ENCODE data around the gene ZNF207.

Gene ZNF207

GRCh38 chr17:32357615-32358014 is 7.7 kb downstream of the ZNF207 start:
- TF ChIP-seq ZC3H10 (CRISPR knock-in tag; IDR thresholded peaks at IDR 0.05), result no peak
- TF ChIP-seq, protein P1, sequence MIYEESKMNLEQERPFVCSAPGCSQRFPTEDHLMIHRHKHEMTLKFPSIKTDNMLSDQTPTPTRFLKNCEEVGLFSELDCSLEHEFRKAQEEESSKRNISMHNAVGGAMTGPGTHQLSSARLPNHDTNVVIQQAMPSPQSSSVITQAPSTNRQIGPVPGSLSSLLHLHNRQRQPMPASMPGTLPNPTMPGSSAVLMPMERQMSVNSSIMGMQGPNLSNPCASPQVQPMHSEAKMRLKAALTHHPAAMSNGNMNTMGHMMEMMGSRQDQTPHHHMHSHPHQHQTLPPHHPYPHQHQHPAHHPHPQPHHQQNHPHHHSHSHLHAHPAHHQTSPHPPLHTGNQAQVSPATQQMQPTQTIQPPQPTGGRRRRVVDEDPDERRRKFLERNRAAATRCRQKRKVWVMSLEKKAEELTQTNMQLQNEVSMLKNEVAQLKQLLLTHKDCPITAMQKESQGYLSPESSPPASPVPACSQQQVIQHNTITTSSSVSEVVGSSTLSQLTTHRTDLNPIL (CRISPR knock-in tag; IDR thresholded peaks at IDR 0.05; ENCODE audit: low read depth), result no peak
- TF ChIP-seq ZFP3 (CRISPR knock-in tag; IDR thresholded peaks at IDR 0.05), result no peak
- no peak for TF ChIP-seq BACH2 (CRISPR knock-in tag; IDR thresholded peaks at IDR 0.05; ENCODE audit: borderline replicate concordance)
- TF ChIP-seq ISL1 (CRISPR knock-in tag; IDR thresholded peaks at IDR 0.05), result no peak
- no peak for TF ChIP-seq ZNF565 (CRISPR knock-in tag; conservative IDR thresholded peaks at IDR 0.05; ENCODE audit: low read depth)
- ATAC-seq, result no peak

DNA sequence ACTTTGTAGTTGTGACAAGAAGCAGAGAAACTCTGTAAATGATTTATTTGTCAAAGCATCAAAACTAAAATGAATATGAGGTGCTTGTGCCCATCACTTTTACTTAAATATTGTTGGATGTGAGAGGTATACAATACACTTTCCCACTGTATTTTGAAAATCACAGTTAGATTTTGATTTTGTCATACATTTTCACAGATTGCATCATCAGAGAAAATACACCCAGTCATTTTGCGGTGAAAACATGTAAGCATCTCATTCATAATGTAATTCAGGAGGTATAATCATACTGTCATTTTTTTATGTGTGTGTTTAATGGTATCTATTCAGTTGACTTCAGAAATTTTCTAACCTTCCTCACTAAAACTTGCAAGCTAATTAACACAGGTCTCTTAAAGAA is 11.3 kb downstream of the ZNF207 start:
- TF ChIP-seq OSR1 (CRISPR knock-in tag; IDR thresholded peaks at IDR 0.05) (no peak), ZFP3 (CRISPR knock-in tag; IDR thresholded peaks at IDR 0.05) (no peak), PPARA (CRISPR knock-in tag; IDR thresholded peaks at IDR 0.05; ENCODE audit: borderline replicate concordance) (no peak), SNAI2 (CRISPR knock-in tag; IDR thresholded peaks at IDR 0.05) (no peak), BACH2 (CRISPR knock-in tag; IDR thresholded peaks at IDR 0.05; ENCODE audit: borderline replicate concordance) (no peak), ZNF565 (CRISPR knock-in tag; conservative IDR thresholded peaks at IDR 0.05; ENCODE audit: low read depth) (no peak), ZNF8 (CRISPR knock-in tag; IDR thresholded peaks at IDR 0.05) (no peak), GLIS3 (CRISPR knock-in tag; IDR thresholded peaks at IDR 0.05) (no peak), ZFP30 (CRISPR knock-in tag; IDR thresholded peaks at IDR 0.05) (no peak), ZNF70 (CRISPR knock-in tag; IDR thresholded peaks at IDR 0.05) (no peak), TCF4 (CRISPR knock-in tag; IDR thresholded peaks at IDR 0.05; ENCODE audit: borderline replicate concordance) (no peak), ZC3H10 (CRISPR knock-in tag; IDR thresholded peaks at IDR 0.05) (no peak)
- TF ChIP-seq, protein P1 (CRISPR knock-in tag; IDR thresholded peaks at IDR 0.05; ENCODE audit: low read depth), result no peak

DNA sequence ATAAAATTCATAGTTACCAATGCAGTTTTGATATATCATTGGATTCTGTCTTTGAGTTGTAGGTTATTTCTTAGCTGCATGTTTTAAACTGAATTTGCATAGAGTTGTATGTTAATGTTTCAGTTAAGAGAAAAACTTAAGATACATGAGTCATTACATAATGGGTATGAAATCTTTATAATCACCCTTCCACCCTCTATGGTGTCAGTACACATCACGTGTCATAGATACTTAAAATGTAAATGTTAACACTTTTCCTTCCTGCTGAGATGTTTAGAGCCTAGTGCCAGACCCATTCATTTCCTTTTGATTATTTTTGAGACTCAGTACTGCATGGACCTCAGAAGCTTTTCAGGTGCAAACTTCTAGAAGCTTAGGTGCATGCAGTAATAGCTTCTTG is 20.5 kb downstream of the ZNF207 start:
- TF ChIP-seq ESRRG (CRISPR knock-in tag; IDR thresholded peaks at IDR 0.05), result no peak
- TF ChIP-seq ZC3H10 (CRISPR knock-in tag; IDR thresholded peaks at IDR 0.05), result no peak
- no peak for TF ChIP-seq RARB (CRISPR knock-in tag; IDR thresholded peaks at IDR 0.05)
- TF ChIP-seq, protein P1 (CRISPR knock-in tag; IDR thresholded peaks at IDR 0.05; ENCODE audit: low read depth), result no peak
- TF ChIP-seq CSDC2 (CRISPR knock-in tag; IDR thresholded peaks at IDR 0.05), result no peak
- no peak for TF ChIP-seq TCF4 (CRISPR knock-in tag; IDR thresholded peaks at IDR 0.05; ENCODE audit: borderline replicate concordance)
- TF ChIP-seq ISL1 (CRISPR knock-in tag; IDR thresholded peaks at IDR 0.05), result no peak
- TF ChIP-seq BACH2 (CRISPR knock-in tag; IDR thresholded peaks at IDR 0.05; ENCODE audit: borderline replicate concordance), result no peak
- no peak for ATAC-seq

More for the DNA sequence above, 11.3 kb downstream of the ZNF207 start:
- ATAC-seq, result no peak

DNA sequence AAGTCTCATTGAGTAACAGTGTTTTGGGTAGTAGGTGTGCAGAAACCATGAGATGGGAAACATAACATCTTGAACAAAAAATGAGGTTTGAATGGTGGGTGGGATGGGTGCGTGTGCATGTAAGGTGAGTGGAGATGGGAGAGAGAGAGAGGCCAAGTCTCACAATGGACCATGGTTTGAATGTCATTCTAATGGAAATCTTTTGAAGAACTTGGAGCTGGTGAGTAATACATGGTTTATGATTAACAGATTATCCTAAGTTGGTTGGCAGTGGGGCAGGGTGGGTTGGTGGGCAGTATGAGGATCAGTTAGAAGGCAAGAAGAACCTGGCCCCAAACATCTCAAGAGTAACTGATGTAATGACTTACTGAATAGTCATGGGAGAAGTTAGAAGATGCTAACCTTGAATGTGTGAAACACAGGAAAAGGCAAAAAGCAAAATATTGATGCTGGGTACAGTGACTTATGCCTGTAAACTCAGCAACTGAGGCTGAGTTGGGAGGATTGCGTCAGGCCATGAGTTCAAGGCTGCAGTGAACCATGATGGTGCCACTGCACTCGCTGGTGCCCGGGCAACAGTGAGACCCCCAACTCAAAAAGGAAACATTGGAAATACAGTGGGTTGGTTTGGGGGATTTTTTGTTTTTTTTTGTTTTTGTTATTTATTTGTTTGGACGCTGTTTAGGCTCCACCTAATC is 32.7 kb downstream of the ZNF207 start:
- ATAC-seq, result no peak
- TF ChIP-seq, protein P1 (CRISPR knock-in tag; IDR thresholded peaks at IDR 0.05; ENCODE audit: low read depth), result no peak
- TF ChIP-seq ZFP30 (CRISPR knock-in tag; IDR thresholded peaks at IDR 0.05) (no peak), CSRNP3 (CRISPR knock-in tag; IDR thresholded peaks at IDR 0.05) (no peak), ZNF70 (CRISPR knock-in tag; IDR thresholded peaks at IDR 0.05) (no peak), ISL1 (CRISPR knock-in tag; IDR thresholded peaks at IDR 0.05) (no peak), ZNF8 (CRISPR knock-in tag; IDR thresholded peaks at IDR 0.05) (no peak), ZC3H10 (CRISPR knock-in tag; IDR thresholded peaks at IDR 0.05) (no peak)
- TF ChIP-seq, protein P2, sequence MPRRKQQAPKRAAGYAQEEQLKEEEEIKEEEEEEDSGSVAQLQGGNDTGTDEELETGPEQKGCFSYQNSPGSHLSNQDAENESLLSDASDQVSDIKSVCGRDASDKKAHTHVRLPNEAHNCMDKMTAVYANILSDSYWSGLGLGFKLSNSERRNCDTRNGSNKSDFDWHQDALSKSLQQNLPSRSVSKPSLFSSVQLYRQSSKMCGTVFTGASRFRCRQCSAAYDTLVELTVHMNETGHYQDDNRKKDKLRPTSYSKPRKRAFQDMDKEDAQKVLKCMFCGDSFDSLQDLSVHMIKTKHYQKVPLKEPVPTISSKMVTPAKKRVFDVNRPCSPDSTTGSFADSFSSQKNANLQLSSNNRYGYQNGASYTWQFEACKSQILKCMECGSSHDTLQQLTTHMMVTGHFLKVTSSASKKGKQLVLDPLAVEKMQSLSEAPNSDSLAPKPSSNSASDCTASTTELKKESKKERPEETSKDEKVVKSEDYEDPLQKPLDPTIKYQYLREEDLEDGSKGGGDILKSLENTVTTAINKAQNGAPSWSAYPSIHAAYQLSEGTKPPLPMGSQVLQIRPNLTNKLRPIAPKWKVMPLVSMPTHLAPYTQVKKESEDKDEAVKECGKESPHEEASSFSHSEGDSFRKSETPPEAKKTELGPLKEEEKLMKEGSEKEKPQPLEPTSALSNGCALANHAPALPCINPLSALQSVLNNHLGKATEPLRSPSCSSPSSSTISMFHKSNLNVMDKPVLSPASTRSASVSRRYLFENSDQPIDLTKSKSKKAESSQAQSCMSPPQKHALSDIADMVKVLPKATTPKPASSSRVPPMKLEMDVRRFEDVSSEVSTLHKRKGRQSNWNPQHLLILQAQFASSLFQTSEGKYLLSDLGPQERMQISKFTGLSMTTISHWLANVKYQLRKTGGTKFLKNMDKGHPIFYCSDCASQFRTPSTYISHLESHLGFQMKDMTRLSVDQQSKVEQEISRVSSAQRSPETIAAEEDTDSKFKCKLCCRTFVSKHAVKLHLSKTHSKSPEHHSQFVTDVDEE (CRISPR knock-in tag; IDR thresholded peaks at IDR 0.05), result no peak
